K562 (cell line): ENCODE results near the gene CHMP2A. TPM values are rescaled to one million over a fixed set of nuclear protein-coding genes. Genes with fewer than 3 reads are reported as not detected.

ENCODE experiments used
- ARID1B ChIP-seq: fragments of 450-650 bp; IDR thresholded peaks from 2 replicates; pipeline ENCODE4 v1.6.1; 2016; ENCODE audit warnings: antibody characterized with exemption, mild to moderate bottlenecking, inconsistent platforms
- BACH1 ChIP-seq: fragments of 200-800 bp; sonication (Bioruptor generic); IDR thresholded peaks from 2 replicates; pipeline ENCODE4 v1.6.1; 2016; ENCODE audit warnings: missing genetic modification characterization, missing compliant biosample characterization
- CLOCK ChIP-seq: fragments of 250-450 bp; sonication (Bioruptor Pico); IDR thresholded peaks from 2 replicates; pipeline ENCODE4 v1.4.0; 2020; ENCODE audit warnings: mild to moderate bottlenecking, moderate library complexity, borderline replicate concordance
- MEF2D ChIP-seq: conservative IDR thresholded peaks from 2 replicates; pipeline ENCODE4 v1.6.1; 2016; ENCODE audit warnings: low read depth, missing genetic modification characterization, missing compliant biosample characterization
- PATZ1 ChIP-seq: fragments of 250-450 bp; sonication (Bioruptor Pico); IDR thresholded peaks from 2 replicates; pipeline ENCODE4 v1.5.0; 2020; ENCODE audit warnings: mild to moderate bottlenecking, borderline replicate concordance
- POLR2H ChIP-seq: IDR thresholded peaks from 2 replicates; pipeline ENCODE4 v1.6.1; 2016; ENCODE audit warnings: missing genetic modification characterization, low read depth, mild to moderate bottlenecking, control low read depth, missing compliant biosample characterization, moderate library complexity
- RBM15 ChIP-seq: fragments of 200-400 bp; formaldehyde crosslinking; IDR thresholded peaks from 2 replicates; pipeline ENCODE4 v1.6.1; 2018; ENCODE audit warnings: mild to moderate bottlenecking, low read length, moderate library complexity; ENCODE audit not compliant: insufficient read depth
- RBM22 ChIP-seq: fragments of 200-400 bp; formaldehyde crosslinking; IDR thresholded peaks from 2 replicates; pipeline ENCODE4 v1.6.1; 2018; ENCODE audit warnings: low read length, low read depth; ENCODE audit not compliant: poor library complexity, severe bottlenecking
- SIX5 ChIP-seq, 2 experiments: IDR thresholded peaks; 2 replicates each; pipeline ENCODE4 v1.6.1; 2011; ENCODE audit warnings: low read length in 2 of 2, borderline replicate concordance in 1 of 2, low read depth in 1 of 2, mild to moderate bottlenecking in 1 of 2, moderate library complexity in 1 of 2; ENCODE audit not compliant: insufficient read depth in 1 of 2
- SP1 ChIP-seq: sonication (generic); formaldehyde crosslinking; IDR thresholded peaks from 2 replicates; pipeline ENCODE4 v1.8.1; 2022; ENCODE audit warnings: mild to moderate bottlenecking, missing genetic modification reagents
- SRSF3 ChIP-seq: fragments of 200-400 bp; formaldehyde crosslinking; IDR thresholded peaks from 2 replicates; pipeline ENCODE4 v1.6.1; 2016; ENCODE audit warnings: mild to moderate bottlenecking, low read length, moderate library complexity; ENCODE audit not compliant: insufficient read depth
- ZEB2 ChIP-seq: fragments of 450-650 bp; IDR thresholded peaks from 2 replicates; pipeline ENCODE4 v1.6.1; 2016
- ZNF23 ChIP-seq: fragments of 250-450 bp; sonication (Bioruptor Pico); IDR thresholded peaks from 2 replicates; pipeline ENCODE4 v1.4.0; 2020; ENCODE audit warnings: mild to moderate bottlenecking
- ZNF583 ChIP-seq: fragments of 250-450 bp; sonication (Bioruptor Pico); IDR thresholded peaks from 2 replicates; pipeline ENCODE4 v1.4.0; 2020
- polyA plus RNA-seq, 8 experiments: library from polyadenylated mRNA; depleted of rRNA in 4 of 8; stranded (reverse) in 5 of 8; unstranded in 3 of 8; fragments of >200 nt; fragmentation: Nextera tagmentation in 2 of 8; fragmentation: Illumina TruSeq in 1 of 8; extraction: Ambion mirVana in 2 of 8; extraction: Trizol in 1 of 8; gene quantifications; 2 replicates each; pipeline versions ENCODE4 v1.2.1 to v1.2.3, GENCODE V29; 2011 to 2014; ENCODE audit warnings: inconsistent platforms in 1 of 8, missing spikeins in 1 of 8
- total RNA-seq, 7 experiments: library from RNA; depleted of rRNA in 6 of 7; stranded (reverse); fragments of >200 nt in 6 of 7; fragmentation: Illumina TruSeq in 2 of 7; extraction: Trizol in 2 of 7; gene quantifications; 2 replicates each; pipeline versions ENCODE4 v1.2.1 to v1.2.3, GENCODE V29; 2011 to 2021; ENCODE audit warnings: low replicate concordance in 1 of 7
- TF ChIP-seq, protein P1 (sequence below): sonication (generic); formaldehyde crosslinking; IDR thresholded peaks from 2 replicates; pipeline ENCODE4 v1.8.0; 2023; ENCODE audit warnings: mild to moderate bottlenecking, missing genetic modification reagents

Gene CHMP2A
- total and polyA plus RNA-seq, 9 of the 15 experiments (the other 6 are each of a cell fraction or from before 2014, with no cell fraction given), result 57.6 to 159 (median 87.2) TPM

DNA sequence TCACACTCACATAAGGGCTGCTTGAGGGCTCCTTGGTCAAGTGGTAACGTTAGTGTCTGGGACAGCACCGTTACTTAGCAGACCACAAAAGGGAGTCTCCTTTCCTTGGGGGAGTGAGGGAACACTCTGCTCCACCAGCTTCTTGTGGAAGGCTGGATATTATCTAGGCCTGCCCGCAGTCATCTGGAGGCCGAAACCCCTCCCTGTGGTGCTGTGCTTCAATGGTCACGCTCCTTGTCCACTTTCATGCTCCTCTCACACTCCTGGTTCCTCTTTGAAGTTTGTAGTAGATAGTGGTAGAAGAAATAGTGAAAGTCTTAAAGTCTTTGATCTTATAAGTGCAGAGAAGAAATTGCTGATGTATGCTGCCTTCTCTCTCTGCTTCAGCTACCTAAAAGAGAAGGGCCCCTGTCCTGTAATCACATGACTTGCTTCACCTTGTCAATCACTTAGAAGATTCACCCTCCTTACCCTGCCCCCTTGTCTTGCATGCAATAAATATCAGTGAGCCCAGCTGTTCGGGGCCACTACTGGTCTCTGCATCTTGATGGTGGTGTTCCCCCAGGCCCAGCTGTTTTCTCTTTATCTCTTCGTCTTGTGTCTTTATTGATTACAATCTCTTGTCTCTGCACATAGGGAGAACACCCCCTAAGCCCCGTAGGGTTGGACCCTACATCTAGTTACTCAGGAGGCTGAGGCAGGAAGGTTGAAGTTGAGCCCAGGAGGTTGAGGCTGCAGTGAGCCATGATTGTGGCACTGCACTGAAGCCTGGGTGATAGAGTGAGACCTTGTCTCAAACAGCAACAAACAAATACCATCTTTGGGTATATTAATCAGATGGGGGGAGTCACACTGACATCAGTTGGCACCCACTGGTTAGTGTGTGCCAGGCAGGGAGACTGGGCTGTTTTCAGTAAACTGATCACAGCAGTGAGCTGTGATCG is 29.9 kb upstream of the CHMP2A start (continued):
- TF ChIP-seq PATZ1 (CRISPR knock-in tag) (no peak), POLR2H (peak; percentile 21; the same call in 1 of the 2 replicates), RBM22 (no peak), RBM15 (no peak), ZNF23 (CRISPR knock-in tag) (no peak), CLOCK (CRISPR knock-in tag) (no peak), BACH1 (tag) (peak; percentile 33; the same call in 1 of the 2 replicates), SRSF3 (no peak), ARID1B (peak; percentile 70), SIX5 (IDR thresholded peaks at IDR 0.05; ENCODE audit: borderline replicate concordance in 1 of 2, insufficient read depth in 1 of 2, low read depth in 1 of 2, low read length in 2 of 2) (no peak), ZNF583 (peak; percentile 69; the same call in 1 of the 2 replicates), MEF2D (tag) (0 out of 2 replicates have a peak, but pooled peaks have one; percentile 38), ZEB2 (peak; percentile 70), SP1 (CRISPR knock-in tag) (peak; percentile 60)
- TF ChIP-seq, protein P1, sequence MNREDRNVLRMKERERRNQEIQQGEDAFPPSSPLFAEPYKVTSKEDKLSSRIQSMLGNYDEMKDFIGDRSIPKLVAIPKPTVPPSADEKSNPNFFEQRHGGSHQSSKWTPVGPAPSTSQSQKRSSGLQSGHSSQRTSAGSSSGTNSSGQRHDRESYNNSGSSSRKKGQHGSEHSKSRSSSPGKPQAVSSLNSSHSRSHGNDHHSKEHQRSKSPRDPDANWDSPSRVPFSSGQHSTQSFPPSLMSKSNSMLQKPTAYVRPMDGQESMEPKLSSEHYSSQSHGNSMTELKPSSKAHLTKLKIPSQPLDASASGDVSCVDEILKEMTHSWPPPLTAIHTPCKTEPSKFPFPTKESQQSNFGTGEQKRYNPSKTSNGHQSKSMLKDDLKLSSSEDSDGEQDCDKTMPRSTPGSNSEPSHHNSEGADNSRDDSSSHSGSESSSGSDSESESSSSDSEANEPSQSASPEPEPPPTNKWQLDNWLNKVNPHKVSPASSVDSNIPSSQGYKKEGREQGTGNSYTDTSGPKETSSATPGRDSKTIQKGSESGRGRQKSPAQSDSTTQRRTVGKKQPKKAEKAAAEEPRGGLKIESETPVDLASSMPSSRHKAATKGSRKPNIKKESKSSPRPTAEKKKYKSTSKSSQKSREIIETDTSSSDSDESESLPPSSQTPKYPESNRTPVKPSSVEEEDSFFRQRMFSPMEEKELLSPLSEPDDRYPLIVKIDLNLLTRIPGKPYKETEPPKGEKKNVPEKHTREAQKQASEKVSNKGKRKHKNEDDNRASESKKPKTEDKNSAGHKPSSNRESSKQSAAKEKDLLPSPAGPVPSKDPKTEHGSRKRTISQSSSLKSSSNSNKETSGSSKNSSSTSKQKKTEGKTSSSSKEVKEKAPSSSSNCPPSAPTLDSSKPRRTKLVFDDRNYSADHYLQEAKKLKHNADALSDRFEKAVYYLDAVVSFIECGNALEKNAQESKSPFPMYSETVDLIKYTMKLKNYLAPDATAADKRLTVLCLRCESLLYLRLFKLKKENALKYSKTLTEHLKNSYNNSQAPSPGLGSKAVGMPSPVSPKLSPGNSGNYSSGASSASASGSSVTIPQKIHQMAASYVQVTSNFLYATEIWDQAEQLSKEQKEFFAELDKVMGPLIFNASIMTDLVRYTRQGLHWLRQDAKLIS (CRISPR knock-in tag), result no peak; the same call in 1 of the 2 replicates
